ENCODE measurements around the gene ARRB2. TPM values are rescaled to one million over a fixed set of nuclear protein-coding genes. Genes with fewer than 3 reads are reported as not detected.

Gene ARRB2
- total RNA-seq, 1 donor from 2014 or later: 189 TPM

GRCh38 chr17:4742133-4742532 is 31.7 kb downstream of the ARRB2 start:
- Mint-ChIP-seq H3K4me3 (no peak overlapping the region), H3K27me3 (peaks cover 37% of the 10 kb centered on the region), H3K4me1 (peaks cover 16% of the 10 kb centered on the region), H3K36me3 (ENCODE audit: low read depth) (no peaks in the 10 kb centered on the region), H3K27ac (no peak overlapping the region), H3K9me3 (no peaks in the 10 kb centered on the region)
- no peak for DNase-seq
- intact Hi-C loops (cut with micrococcal nuclease): no loop called here

GRCh38 chr17:4742629-4743028 is 32.2 kb downstream of the ARRB2 start:
- H3K36me3 Mint-ChIP-seq (ENCODE audit: low read depth): no peaks in the 10 kb centered on the region
- intact Hi-C loops (cut with micrococcal nuclease): no loop called here
- no peaks in the 10 kb centered on the region for H3K9me3 Mint-ChIP-seq
- peaks cover 16% of the 10 kb centered on the region for H3K4me1 Mint-ChIP-seq
- no peak overlapping the region for H3K27ac Mint-ChIP-seq
- DNase-seq: no peak
- H3K4me3 Mint-ChIP-seq: no peak overlapping the region
- peaks cover 37% of the 10 kb centered on the region for H3K27me3 Mint-ChIP-seq

- Mint-ChIP-seq H3K4me1 (peaks cover 22% of the 10 kb centered on the region), H3K4me3 (no peak overlapping the region), H3K27me3 (peaks cover 39% of the 10 kb centered on the region), H3K36me3 (ENCODE audit: low read depth) (no peaks in the 10 kb centered on the region), H3K9me3 (no peaks in the 10 kb centered on the region), H3K27ac (no peak overlapping the region)
- DNase-seq: no peak
- intact Hi-C loops (cut with micrococcal nuclease): no loop called here
Observed at GRCh38 chr17:4743216-4743615, 32.8 kb downstream of the ARRB2 start.

- H3K36me3 Mint-ChIP-seq (ENCODE audit: low read depth): no peaks in the 10 kb centered on the region
- H3K27me3 Mint-ChIP-seq: peaks cover 38% of the 10 kb centered on the region
- H3K9me3 Mint-ChIP-seq: no peaks in the 10 kb centered on the region
- DNase-seq: no peak
- peaks cover 22% of the 10 kb centered on the region for H3K4me1 Mint-ChIP-seq
- no peak overlapping the region for H3K4me3 Mint-ChIP-seq
- no peak overlapping the region for H3K27ac Mint-ChIP-seq
- intact Hi-C loops (cut with micrococcal nuclease): no loop called here
Observed at GRCh38 chr17:4743898-4744297, 33.5 kb downstream of the ARRB2 start.

GRCh38 chr17:4744999-4745969 is 34.9 kb downstream of the ARRB2 start:
- no peak overlapping the region for H3K27ac Mint-ChIP-seq
- no peak for DNase-seq
- H3K4me1 Mint-ChIP-seq: peaks cover 17% of the 10 kb centered on the region

GRCh38 chr17:4747847-4748246 is 37.4 kb downstream of the ARRB2 start:
- Mint-ChIP-seq H3K27me3 (peaks cover 33% of the 10 kb centered on the region), H3K36me3 (ENCODE audit: low read depth) (no peaks in the 10 kb centered on the region), H3K9me3 (no peaks in the 10 kb centered on the region), H3K4me1 (peaks cover 19% of the 10 kb centered on the region), H3K27ac (peak overlapping the region; percentile 69), H3K4me3 (peak overlapping the region; percentile 60)
- intact Hi-C loops (cut with micrococcal nuclease): loop anchor here (5.0 kb wide), 1 partner anchor 39 kb away; the partner anchor contains the start of genes GLTPD2 and VMO1
- peak; percentile 82 for DNase-seq

More at GRCh38 chr17:4744999-4745969, 34.9 kb downstream of the ARRB2 start:
- Mint-ChIP-seq H3K4me3 (no peak overlapping the region), H3K9me3 (no peaks in the 10 kb centered on the region), H3K27me3 (peaks cover 36% of the 10 kb centered on the region), H3K36me3 (ENCODE audit: low read depth) (no peaks in the 10 kb centered on the region)
- intact Hi-C loops (cut with micrococcal nuclease): loop anchor here (5.0 kb wide), 1 partner anchor 42 kb away; the partner anchor contains the start of genes GLTPD2 and VMO1

- DNase-seq: no peak
- H3K36me3 Mint-ChIP-seq (ENCODE audit: low read depth): no peaks in the 10 kb centered on the region
- H3K4me3 Mint-ChIP-seq: peak overlapping the region; percentile 60
- intact Hi-C loops (cut with micrococcal nuclease): loop anchor here (5.0 kb wide), 1 partner anchor 39 kb away; the partner anchor contains the start of genes GLTPD2 and VMO1
- peaks cover 19% of the 10 kb centered on the region for H3K4me1 Mint-ChIP-seq
- H3K27me3 Mint-ChIP-seq: peaks cover 34% of the 10 kb centered on the region
- H3K9me3 Mint-ChIP-seq: no peaks in the 10 kb centered on the region
- H3K27ac Mint-ChIP-seq: peak overlapping the region; percentile 31
Observed at GRCh38 chr17:4748686-4749085, 38.3 kb downstream of the ARRB2 start.

- H3K27me3 Mint-ChIP-seq: peaks cover 41% of the 10 kb centered on the region
Observed at GRCh38 chr17:4750606-4751005, 40.2 kb downstream of the ARRB2 start.

GRCh38 chr17:4751932-4752331 is 41.5 kb downstream of the ARRB2 start:
- DNase-seq: no peak
- H3K4me1 Mint-ChIP-seq: peaks cover 16% of the 10 kb centered on the region
- H3K4me3 Mint-ChIP-seq: no peak overlapping the region
- intact Hi-C loops (cut with micrococcal nuclease): no loop called here
- no peak overlapping the region for H3K27ac Mint-ChIP-seq
- no peaks in the 10 kb centered on the region for H3K36me3 Mint-ChIP-seq (ENCODE audit: low read depth)
- H3K27me3 Mint-ChIP-seq: peaks cover 39% of the 10 kb centered on the region
- H3K9me3 Mint-ChIP-seq: no peaks in the 10 kb centered on the region

More at GRCh38 chr17:4750606-4751005, 40.2 kb downstream of the ARRB2 start:
- Mint-ChIP-seq H3K4me3 (no peak overlapping the region), H3K9me3 (no peaks in the 10 kb centered on the region), H3K27ac (no peak overlapping the region), H3K36me3 (ENCODE audit: low read depth) (no peaks in the 10 kb centered on the region), H3K4me1 (peaks cover 19% of the 10 kb centered on the region)
- DNase-seq: no peak
- intact Hi-C loops (cut with micrococcal nuclease): no loop called here

GRCh38 chr17:4753392-4753791 is 43.0 kb downstream of the ARRB2 start:
- Mint-ChIP-seq H3K27ac (no peak overlapping the region), H3K36me3 (ENCODE audit: low read depth) (no peaks in the 10 kb centered on the region), H3K27me3 (peaks cover 46% of the 10 kb centered on the region), H3K4me1 (peaks cover 9% of the 10 kb centered on the region), H3K4me3 (no peak overlapping the region), H3K9me3 (no peaks in the 10 kb centered on the region)
- no peak for DNase-seq
- intact Hi-C loops (cut with micrococcal nuclease): no loop called here

- DNase-seq: no peak
- H3K27ac Mint-ChIP-seq: no peak overlapping the region
- no peak overlapping the region for H3K4me3 Mint-ChIP-seq
- no peaks in the 10 kb centered on the region for H3K36me3 Mint-ChIP-seq (ENCODE audit: low read depth)
- no peaks in the 10 kb centered on the region for H3K9me3 Mint-ChIP-seq
- H3K27me3 Mint-ChIP-seq: peaks cover 31% of the 10 kb centered on the region
- intact Hi-C loops (cut with micrococcal nuclease): no loop called here
- H3K4me1 Mint-ChIP-seq: no peaks in the 10 kb centered on the region
Observed at GRCh38 chr17:4759776-4760236, 49.4 kb downstream of the ARRB2 start.

GRCh38 chr17:4764595-4764994 is 54.2 kb downstream of the ARRB2 start:
- no peak overlapping the region for H3K4me3 Mint-ChIP-seq
- no peak for DNase-seq
- H3K27me3 Mint-ChIP-seq: peaks cover 14% of the 10 kb centered on the region
- intact Hi-C loops (cut with micrococcal nuclease): no loop called here
- peaks cover 2% of the 10 kb centered on the region for H3K4me1 Mint-ChIP-seq
- no peaks in the 10 kb centered on the region for H3K9me3 Mint-ChIP-seq
- no peak overlapping the region for H3K27ac Mint-ChIP-seq
- no peaks in the 10 kb centered on the region for H3K36me3 Mint-ChIP-seq (ENCODE audit: low read depth)

GRCh38 chr17:4766201-4766600 is 55.8 kb downstream of the ARRB2 start:
- Mint-ChIP-seq H3K4me1 (peaks cover 7% of the 10 kb centered on the region), H3K4me3 (no peak overlapping the region)
- intact Hi-C loops (cut with micrococcal nuclease): no loop called here

GRCh38 chr17:4766723-4767122 is 56.3 kb downstream of the ARRB2 start:
- H3K4me1 Mint-ChIP-seq: peaks cover 11% of the 10 kb centered on the region
- H3K27me3 Mint-ChIP-seq: peaks cover 10% of the 10 kb centered on the region
- no peak for DNase-seq
- no peak overlapping the region for H3K27ac Mint-ChIP-seq
- intact Hi-C loops (cut with micrococcal nuclease): no loop called here
- H3K9me3 Mint-ChIP-seq: no peaks in the 10 kb centered on the region
- no peak overlapping the region for H3K4me3 Mint-ChIP-seq
- H3K36me3 Mint-ChIP-seq (ENCODE audit: low read depth): no peaks in the 10 kb centered on the region

More at GRCh38 chr17:4766201-4766600, 55.8 kb downstream of the ARRB2 start:
- no peak overlapping the region for H3K27ac Mint-ChIP-seq
- no peak for DNase-seq
- H3K36me3 Mint-ChIP-seq (ENCODE audit: low read depth): no peaks in the 10 kb centered on the region
- H3K9me3 Mint-ChIP-seq: no peaks in the 10 kb centered on the region
- peaks cover 10% of the 10 kb centered on the region for H3K27me3 Mint-ChIP-seq
